ENCODE data around the gene PLK5. TPM values are rescaled to one million over a fixed set of nuclear protein-coding genes. Genes with fewer than 3 reads are reported as not detected.
"Not testable (repeated sequence)": the region's sequence is repeated elsewhere in the genome, so short reads cannot be mapped to it uniquely, and the experiment has no call there.

Gene PLK5
- total RNA-seq, 1 experiment from 2014 or later, result 1.4 TPM

DNA sequence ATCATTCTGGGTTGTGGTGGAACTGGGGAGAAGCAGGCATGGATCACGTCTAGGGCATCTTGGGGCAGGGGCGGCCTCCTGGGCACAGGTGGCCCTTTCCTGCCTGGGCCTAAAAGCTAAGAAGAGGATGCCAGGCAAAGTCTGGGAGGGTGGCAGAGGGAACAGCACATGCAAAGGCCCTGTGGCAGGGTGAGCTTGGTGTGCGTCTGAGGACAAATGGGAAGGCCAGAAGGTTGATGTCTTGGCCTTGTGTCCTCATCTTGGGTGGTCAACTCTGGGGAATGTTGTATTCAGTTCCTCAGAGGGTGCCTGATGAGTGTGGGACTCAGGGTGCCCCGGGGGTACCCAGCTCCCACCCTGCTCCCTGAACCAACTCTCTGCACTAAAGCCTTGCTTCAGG lies 5.4 kb upstream of the PLK5 start:
- DNase-seq (ENCODE audit: low spot score), result no peak
- Mint-ChIP-seq H3K4me1 (no peaks in the 10 kb centered on the region), H3K9me3 (peaks cover 14% of the 10 kb centered on the region), H3K36me3 (no peaks in the 10 kb centered on the region), H3K27me3 (ENCODE audit: low read depth) (peaks cover 40% of the 10 kb centered on the region), H3K27ac (no peak overlapping the region), H3K4me3 (no peak overlapping the region)
- no peak for ATAC-seq
- POLR2A ChIA-PET, result no interaction called here
- CTCF ChIA-PET, result interaction anchor here (1.9 kb wide), 1 partner anchor 319 kb away, joined by 5 read pairs; no protein-coding TSS in a partner anchor
- TF ChIP-seq, protein P1, sequence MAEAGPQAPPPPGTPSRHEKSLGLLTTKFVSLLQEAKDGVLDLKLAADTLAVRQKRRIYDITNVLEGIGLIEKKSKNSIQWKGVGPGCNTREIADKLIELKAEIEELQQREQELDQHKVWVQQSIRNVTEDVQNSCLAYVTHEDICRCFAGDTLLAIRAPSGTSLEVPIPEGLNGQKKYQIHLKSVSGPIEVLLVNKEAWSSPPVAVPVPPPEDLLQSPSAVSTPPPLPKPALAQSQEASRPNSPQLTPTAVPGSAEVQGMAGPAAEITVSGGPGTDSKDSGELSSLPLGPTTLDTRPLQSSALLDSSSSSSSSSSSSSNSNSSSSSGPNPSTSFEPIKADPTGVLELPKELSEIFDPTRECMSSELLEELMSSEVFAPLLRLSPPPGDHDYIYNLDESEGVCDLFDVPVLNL (CRISPR knock-in tag; IDR thresholded peaks at IDR 0.05; ENCODE audit: borderline replicate concordance, low read depth), result no peak
- TF ChIP-seq SMAD3 (CRISPR knock-in tag; IDR thresholded peaks at IDR 0.05; ENCODE audit: borderline replicate concordance) (no peak), ATF1 (CRISPR knock-in tag; IDR thresholded peaks at IDR 0.05) (no peak), ZNF138 (CRISPR knock-in tag; conservative IDR thresholded peaks at IDR 0.05) (no peak), RELA (CRISPR knock-in tag; IDR thresholded peaks at IDR 0.05; ENCODE audit: borderline replicate concordance) (no peak), NFE2L1 (CRISPR knock-in tag; IDR thresholded peaks at IDR 0.05) (no peak), CREM (CRISPR knock-in tag; IDR thresholded peaks at IDR 0.05) (no peak), PRRX2 (CRISPR knock-in tag; IDR thresholded peaks at IDR 0.05) (no peak), JAZF1 (CRISPR knock-in tag; IDR thresholded peaks at IDR 0.05) (no peak), CREB1 (CRISPR knock-in tag; IDR thresholded peaks at IDR 0.05) (no peak), SP1 (CRISPR knock-in tag; conservative IDR thresholded peaks at IDR 0.05) (no peak), SOX15 (CRISPR knock-in tag; IDR thresholded peaks at IDR 0.05) (no peak), ZNF232 (CRISPR knock-in tag; IDR thresholded peaks at IDR 0.05) (no peak)
- TF ChIP-seq, protein P2, sequence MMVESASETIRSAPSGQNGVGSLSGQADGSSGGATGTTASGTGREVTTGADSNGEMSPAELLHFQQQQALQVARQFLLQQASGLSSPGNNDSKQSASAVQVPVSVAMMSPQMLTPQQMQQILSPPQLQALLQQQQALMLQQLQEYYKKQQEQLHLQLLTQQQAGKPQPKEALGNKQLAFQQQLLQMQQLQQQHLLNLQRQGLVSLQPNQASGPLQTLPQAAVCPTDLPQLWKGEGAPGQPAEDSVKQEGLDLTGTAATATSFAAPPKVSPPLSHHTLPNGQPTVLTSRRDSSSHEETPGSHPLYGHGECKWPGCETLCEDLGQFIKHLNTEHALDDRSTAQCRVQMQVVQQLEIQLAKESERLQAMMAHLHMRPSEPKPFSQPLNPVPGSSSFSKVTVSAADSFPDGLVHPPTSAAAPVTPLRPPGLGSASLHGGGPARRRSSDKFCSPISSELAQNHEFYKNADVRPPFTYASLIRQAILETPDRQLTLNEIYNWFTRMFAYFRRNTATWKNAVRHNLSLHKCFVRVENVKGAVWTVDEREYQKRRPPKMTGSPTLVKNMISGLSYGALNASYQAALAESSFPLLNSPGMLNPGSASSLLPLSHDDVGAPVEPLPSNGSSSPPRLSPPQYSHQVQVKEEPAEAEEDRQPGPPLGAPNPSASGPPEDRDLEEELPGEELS (CRISPR knock-in tag; IDR thresholded peaks at IDR 0.05), result no peak
- TF ChIP-seq, protein P3, sequence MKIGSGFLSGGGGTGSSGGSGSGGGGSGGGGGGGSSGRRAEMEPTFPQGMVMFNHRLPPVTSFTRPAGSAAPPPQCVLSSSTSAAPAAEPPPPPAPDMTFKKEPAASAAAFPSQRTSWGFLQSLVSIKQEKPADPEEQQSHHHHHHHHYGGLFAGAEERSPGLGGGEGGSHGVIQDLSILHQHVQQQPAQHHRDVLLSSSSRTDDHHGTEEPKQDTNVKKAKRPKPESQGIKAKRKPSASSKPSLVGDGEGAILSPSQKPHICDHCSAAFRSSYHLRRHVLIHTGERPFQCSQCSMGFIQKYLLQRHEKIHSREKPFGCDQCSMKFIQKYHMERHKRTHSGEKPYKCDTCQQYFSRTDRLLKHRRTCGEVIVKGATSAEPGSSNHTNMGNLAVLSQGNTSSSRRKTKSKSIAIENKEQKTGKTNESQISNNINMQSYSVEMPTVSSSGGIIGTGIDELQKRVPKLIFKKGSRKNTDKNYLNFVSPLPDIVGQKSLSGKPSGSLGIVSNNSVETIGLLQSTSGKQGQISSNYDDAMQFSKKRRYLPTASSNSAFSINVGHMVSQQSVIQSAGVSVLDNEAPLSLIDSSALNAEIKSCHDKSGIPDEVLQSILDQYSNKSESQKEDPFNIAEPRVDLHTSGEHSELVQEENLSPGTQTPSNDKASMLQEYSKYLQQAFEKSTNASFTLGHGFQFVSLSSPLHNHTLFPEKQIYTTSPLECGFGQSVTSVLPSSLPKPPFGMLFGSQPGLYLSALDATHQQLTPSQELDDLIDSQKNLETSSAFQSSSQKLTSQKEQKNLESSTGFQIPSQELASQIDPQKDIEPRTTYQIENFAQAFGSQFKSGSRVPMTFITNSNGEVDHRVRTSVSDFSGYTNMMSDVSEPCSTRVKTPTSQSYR (CRISPR knock-in tag; IDR thresholded peaks at IDR 0.05), result no peak

DNA sequence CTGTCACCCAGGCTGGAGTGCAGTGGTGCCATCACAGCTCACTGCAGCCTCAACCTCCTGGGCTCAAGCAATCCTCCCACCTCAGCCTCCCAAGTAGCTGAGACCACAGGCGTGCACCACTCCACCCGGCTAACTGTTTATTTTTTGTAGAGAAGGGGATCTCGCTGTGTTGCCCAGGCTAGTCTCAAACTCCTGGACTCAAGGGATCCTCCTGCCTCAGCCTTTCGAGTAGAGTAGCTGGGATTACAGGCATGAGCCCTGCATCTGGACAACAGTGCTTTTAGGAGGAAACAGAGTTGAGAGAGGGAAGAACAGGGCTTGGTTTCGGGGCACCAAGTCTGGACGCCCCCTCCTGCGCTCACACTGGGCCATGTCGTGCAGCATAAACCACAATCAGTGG lies 4.1 kb upstream of the PLK5 start:
- POLR2A ChIA-PET; H3K36me3 Mint-ChIP-seq; H3K4me3 Mint-ChIP-seq; H3K27ac Mint-ChIP-seq; H3K4me1 Mint-ChIP-seq; CTCF ChIA-PET; ATAC-seq; DNase-seq (ENCODE audit: low spot score): not testable (repeated sequence)
- Mint-ChIP-seq H3K9me3 (peaks cover 14% of the 10 kb centered on the region), H3K27me3 (ENCODE audit: low read depth) (peaks cover 38% of the 10 kb centered on the region)

DNA sequence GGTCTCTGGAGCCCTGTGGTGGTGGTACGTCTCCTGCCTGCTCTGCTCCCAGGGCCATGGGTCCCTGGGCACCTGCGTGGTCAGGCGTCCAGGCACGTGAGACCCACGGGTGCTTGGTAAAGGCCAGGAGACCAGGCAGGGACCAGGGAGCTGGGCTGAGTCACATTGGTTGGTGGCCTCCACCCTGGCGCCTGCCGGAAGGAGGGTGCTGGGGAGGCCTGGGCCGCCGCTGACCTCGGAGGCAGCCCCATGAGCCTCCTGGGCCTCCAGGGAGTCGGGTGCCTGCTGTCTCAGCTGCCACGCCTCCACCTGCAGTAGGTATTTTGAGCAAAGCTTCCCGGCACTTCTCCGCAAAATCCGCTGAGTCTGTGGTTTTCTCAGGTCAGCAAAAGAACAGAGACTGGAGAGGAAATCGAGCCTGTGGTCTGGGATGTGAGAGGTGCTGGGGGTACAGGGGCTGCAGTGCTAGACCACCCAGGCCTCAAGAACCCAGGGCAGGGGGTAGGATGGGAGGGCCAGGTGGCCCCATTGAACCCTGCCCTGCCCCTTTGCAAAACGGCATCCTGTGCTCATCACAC lies 3.6 kb upstream of the PLK5 start:
- ChIA-PET POLR2A (no interaction called here), CTCF (no interaction called here)
- Mint-ChIP-seq H3K4me1 (peaks cover 5% of the 10 kb centered on the region), H3K9me3 (peaks cover 14% of the 10 kb centered on the region), H3K36me3 (no peaks in the 10 kb centered on the region), H3K4me3 (no peak overlapping the region), H3K27me3 (ENCODE audit: low read depth) (peaks cover 41% of the 10 kb centered on the region), H3K27ac (no peak overlapping the region)
- ATAC-seq (no peak), DNase-seq (ENCODE audit: low spot score) (no peak)
- TF ChIP-seq, protein P4, sequence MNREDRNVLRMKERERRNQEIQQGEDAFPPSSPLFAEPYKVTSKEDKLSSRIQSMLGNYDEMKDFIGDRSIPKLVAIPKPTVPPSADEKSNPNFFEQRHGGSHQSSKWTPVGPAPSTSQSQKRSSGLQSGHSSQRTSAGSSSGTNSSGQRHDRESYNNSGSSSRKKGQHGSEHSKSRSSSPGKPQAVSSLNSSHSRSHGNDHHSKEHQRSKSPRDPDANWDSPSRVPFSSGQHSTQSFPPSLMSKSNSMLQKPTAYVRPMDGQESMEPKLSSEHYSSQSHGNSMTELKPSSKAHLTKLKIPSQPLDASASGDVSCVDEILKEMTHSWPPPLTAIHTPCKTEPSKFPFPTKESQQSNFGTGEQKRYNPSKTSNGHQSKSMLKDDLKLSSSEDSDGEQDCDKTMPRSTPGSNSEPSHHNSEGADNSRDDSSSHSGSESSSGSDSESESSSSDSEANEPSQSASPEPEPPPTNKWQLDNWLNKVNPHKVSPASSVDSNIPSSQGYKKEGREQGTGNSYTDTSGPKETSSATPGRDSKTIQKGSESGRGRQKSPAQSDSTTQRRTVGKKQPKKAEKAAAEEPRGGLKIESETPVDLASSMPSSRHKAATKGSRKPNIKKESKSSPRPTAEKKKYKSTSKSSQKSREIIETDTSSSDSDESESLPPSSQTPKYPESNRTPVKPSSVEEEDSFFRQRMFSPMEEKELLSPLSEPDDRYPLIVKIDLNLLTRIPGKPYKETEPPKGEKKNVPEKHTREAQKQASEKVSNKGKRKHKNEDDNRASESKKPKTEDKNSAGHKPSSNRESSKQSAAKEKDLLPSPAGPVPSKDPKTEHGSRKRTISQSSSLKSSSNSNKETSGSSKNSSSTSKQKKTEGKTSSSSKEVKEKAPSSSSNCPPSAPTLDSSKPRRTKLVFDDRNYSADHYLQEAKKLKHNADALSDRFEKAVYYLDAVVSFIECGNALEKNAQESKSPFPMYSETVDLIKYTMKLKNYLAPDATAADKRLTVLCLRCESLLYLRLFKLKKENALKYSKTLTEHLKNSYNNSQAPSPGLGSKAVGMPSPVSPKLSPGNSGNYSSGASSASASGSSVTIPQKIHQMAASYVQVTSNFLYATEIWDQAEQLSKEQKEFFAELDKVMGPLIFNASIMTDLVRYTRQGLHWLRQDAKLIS (CRISPR knock-in tag; IDR thresholded peaks at IDR 0.05; ENCODE audit: borderline replicate concordance), result no peak
- TF ChIP-seq, protein P5, sequence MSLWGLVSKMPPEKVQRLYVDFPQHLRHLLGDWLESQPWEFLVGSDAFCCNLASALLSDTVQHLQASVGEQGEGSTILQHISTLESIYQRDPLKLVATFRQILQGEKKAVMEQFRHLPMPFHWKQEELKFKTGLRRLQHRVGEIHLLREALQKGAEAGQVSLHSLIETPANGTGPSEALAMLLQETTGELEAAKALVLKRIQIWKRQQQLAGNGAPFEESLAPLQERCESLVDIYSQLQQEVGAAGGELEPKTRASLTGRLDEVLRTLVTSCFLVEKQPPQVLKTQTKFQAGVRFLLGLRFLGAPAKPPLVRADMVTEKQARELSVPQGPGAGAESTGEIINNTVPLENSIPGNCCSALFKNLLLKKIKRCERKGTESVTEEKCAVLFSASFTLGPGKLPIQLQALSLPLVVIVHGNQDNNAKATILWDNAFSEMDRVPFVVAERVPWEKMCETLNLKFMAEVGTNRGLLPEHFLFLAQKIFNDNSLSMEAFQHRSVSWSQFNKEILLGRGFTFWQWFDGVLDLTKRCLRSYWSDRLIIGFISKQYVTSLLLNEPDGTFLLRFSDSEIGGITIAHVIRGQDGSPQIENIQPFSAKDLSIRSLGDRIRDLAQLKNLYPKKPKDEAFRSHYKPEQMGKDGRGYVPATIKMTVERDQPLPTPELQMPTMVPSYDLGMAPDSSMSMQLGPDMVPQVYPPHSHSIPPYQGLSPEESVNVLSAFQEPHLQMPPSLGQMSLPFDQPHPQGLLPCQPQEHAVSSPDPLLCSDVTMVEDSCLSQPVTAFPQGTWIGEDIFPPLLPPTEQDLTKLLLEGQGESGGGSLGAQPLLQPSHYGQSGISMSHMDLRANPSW (CRISPR knock-in tag; conservative IDR thresholded peaks at IDR 0.05; ENCODE audit: low read depth), result no peak
- no peak for TF ChIP-seq ZNF396 (CRISPR knock-in tag; IDR thresholded peaks at IDR 0.05; ENCODE audit: borderline replicate concordance)
- TF ChIP-seq FOXK1 (CRISPR knock-in tag; IDR thresholded peaks at IDR 0.05), result no peak
